Measurements from ENCODE around the gene EMSY.

Gene EMSY

GRCh38 chr11:76600124-76600655, 155.4 kb downstream of the EMSY start:
- no peak for DNase-seq

GRCh38 chr11:76601272-76601671, 156.5 kb downstream of the EMSY start:
- DNase-seq = no peak

GRCh38 chr11:76601724-76602123, 156.9 kb downstream of the EMSY start:
- DNase-seq = no peak

GRCh38 chr11:76602431-76602861, 157.6 kb downstream of the EMSY start:
- no peak for DNase-seq
